Trophoblast cell (in vitro differentiated cells and primary cell): ENCODE data around the gene MKX.

ENCODE experiments used
- DNase-seq, 2 donors: peaks; one replicate each; pipeline ENCODE4 v3.0.0-alpha.2; 2016
- H2AFZ ChIP-seq: 2 replicates; pipeline ENCODE4 v1.6.1; 2013; ENCODE audit warnings: low read length, moderate library complexity, mild to moderate bottlenecking; ENCODE audit not compliant: insufficient read depth, poor library complexity
- H2AK5ac ChIP-seq: 2 replicates; pipeline ENCODE4 v1.6.1; 2013; ENCODE audit warnings: mild to moderate bottlenecking, low read length
- H2BK120ac ChIP-seq: 2 replicates; pipeline ENCODE4 v1.6.1; 2013; ENCODE audit warnings: low read length, mild to moderate bottlenecking, moderate library complexity; ENCODE audit not compliant: insufficient read depth, poor library complexity
- H2BK12ac ChIP-seq: 2 replicates; pipeline ENCODE4 v1.6.1; 2013; ENCODE audit warnings: mild to moderate bottlenecking, low read length, moderate library complexity
- H2BK5ac ChIP-seq: 2 replicates; pipeline ENCODE4 v1.6.1; 2013; ENCODE audit warnings: low read length, low read depth, moderate library complexity, mild to moderate bottlenecking; ENCODE audit not compliant: poor library complexity
- H3K14ac ChIP-seq: 2 replicates; pipeline ENCODE4 v1.6.1; 2013; ENCODE audit warnings: mild to moderate bottlenecking, low read length
- H3K18ac ChIP-seq: 2 replicates; pipeline ENCODE4 v1.6.1; 2013; ENCODE audit warnings: mild to moderate bottlenecking, low read length
- H3K23ac ChIP-seq: 2 replicates; pipeline ENCODE4 v1.6.1; 2013; ENCODE audit warnings: low read length
- H3K27ac ChIP-seq: 2 replicates; pipeline ENCODE4 v1.5.1; 2013; ENCODE audit warnings: low read depth, mild to moderate bottlenecking, inconsistent platforms, low read length, moderate library complexity
- H3K27me3 ChIP-seq: 2 replicates; pipeline ENCODE4 v1.6.1; 2013; ENCODE audit warnings: inconsistent platforms, mild to moderate bottlenecking, low read length, moderate library complexity; ENCODE audit not compliant: insufficient read depth
- H3K36me3 ChIP-seq, 2 experiments: 1 replicate in 1 of 2; 2 replicates in 1 of 2; pipeline ENCODE4 v1.6.1; 2013; ENCODE audit warnings: low read length in 2 of 2, mild to moderate bottlenecking in 2 of 2, moderate library complexity in 1 of 2; ENCODE audit not compliant: insufficient read depth in 2 of 2, control insufficient read depth in 1 of 2
- H3K4ac ChIP-seq: 2 replicates; pipeline ENCODE4 v1.6.1; 2013; ENCODE audit warnings: low read depth, mild to moderate bottlenecking, low read length, moderate library complexity
- H3K4me1 ChIP-seq, 2 experiments: 1 replicate in 1 of 2; 2 replicates in 1 of 2; pipeline ENCODE4 v1.6.1; 2013; ENCODE audit warnings: low read length in 2 of 2, mild to moderate bottlenecking in 2 of 2, moderate library complexity in 1 of 2; ENCODE audit not compliant: insufficient read depth in 2 of 2, control insufficient read depth in 1 of 2
- H3K4me2 ChIP-seq: 2 replicates; pipeline ENCODE4 v1.6.1; 2013; ENCODE audit warnings: inconsistent platforms, mild to moderate bottlenecking, low read length, moderate library complexity
- H3K4me3 ChIP-seq: 2 replicates; pipeline ENCODE4 v1.5.1; 2013; ENCODE audit warnings: mild to moderate bottlenecking, low read depth, low read length, inconsistent platforms
- H3K79me1 ChIP-seq: one replicate; pipeline ENCODE4 v1.6.1; 2013; ENCODE audit warnings: low read length
- H3K79me2 ChIP-seq: 2 replicates; pipeline ENCODE4 v1.6.1; 2013; ENCODE audit warnings: low read length, mild to moderate bottlenecking; ENCODE audit not compliant: control insufficient read depth, insufficient read depth, poor library complexity
- H3K9ac ChIP-seq: 2 replicates; pipeline ENCODE4 v1.6.1; 2013; ENCODE audit warnings: mild to moderate bottlenecking, low read length
- H3K9me3 ChIP-seq: 2 replicates; pipeline ENCODE4 v1.6.1; 2013; ENCODE audit warnings: low read depth, mild to moderate bottlenecking, control low read depth, inconsistent platforms, low read length; ENCODE audit not compliant: insufficient read depth
- H4K12ac ChIP-seq: 2 replicates; pipeline ENCODE4 v1.6.1; 2013; ENCODE audit warnings: low read depth, mild to moderate bottlenecking, low read length, moderate library complexity
- H4K8ac ChIP-seq: 2 replicates; pipeline ENCODE4 v1.6.1; 2013; ENCODE audit warnings: low read depth, mild to moderate bottlenecking, low read length, moderate library complexity
- H4K91ac ChIP-seq: one replicate; pipeline ENCODE4 v1.6.1; 2013; ENCODE audit warnings: low read depth, mild to moderate bottlenecking, low read length, moderate library complexity
- WGBS: extraction: QIAGEN DNeasy Blood & Tissue Kit; methylation state at CpG from one replicate; pipeline ENCODE4 v1.1.7; 2013; ENCODE audit warnings: missing lambda C conversion rate; ENCODE audit not compliant: insufficient read length, insufficient coverage; ENCODE audit errors: extremely low coverage; 5-methylcytosine and 5-hydroxymethylcytosine counted together

MKX gene

DNA sequence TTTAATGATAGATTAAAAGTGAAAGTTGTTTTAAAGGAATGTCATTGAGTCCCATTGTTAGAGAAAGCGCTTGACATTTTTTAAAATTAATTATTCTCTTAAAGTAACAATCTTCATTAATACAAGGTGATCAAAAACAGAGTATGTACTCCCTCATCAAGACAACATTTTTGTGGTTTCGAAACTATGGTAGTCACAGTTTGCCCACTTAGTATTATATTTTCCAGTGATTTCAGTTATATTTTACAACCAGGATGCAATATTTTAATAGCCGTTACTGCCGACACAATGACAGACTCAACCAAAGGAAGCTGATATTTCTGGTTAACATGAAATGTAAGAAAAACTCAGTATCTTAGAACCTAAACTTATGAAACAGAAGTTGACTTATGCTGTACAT, 31.3 kb downstream of the MKX start:
- Histone ChIP-seq H4K12ac (no peak overlapping the region), H3K4me3 (no peak overlapping the region)
- WGBS, result no CpG with 5 or more reads among the region's 4 CpGs

DNA sequence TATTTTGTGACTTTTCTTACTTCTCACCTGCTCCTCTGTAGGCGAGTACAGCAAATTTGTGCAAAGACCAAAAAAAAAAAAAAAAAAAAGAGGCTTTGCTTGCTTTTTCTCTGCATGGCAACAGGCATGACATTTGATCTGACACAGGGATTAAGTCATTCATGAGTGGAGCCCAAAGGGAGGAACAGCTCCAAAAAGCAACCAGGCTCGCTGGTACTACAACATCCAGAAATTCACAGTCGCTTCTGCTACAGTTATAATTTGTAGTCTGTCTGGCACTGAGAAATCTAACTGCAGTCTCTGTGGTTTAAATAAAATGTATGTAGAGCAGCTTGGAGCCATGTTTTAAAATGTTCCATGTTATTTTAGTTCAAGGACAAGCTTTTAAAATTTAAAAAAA, 31.7 kb downstream of the MKX start:
- Histone ChIP-seq H3K79me1 (no peaks in the 10 kb centered on the region), H4K12ac (no peak overlapping the region), H3K4me3 (no peak overlapping the region), H2BK12ac (no peak overlapping the region), H3K36me3 (no peaks in the 10 kb centered on the region), H3K27me3 (no peaks in the 10 kb centered on the region), H2BK5ac (no peak overlapping the region), H4K91ac (no peak overlapping the region), H3K14ac (no peak overlapping the region), H3K27ac (no peak overlapping the region), H3K4me2 (no peak overlapping the region), H3K4ac (no peak overlapping the region), H3K79me2 (no peaks in the 10 kb centered on the region), H3K4me1 (no peaks in the 10 kb centered on the region), H2AK5ac (no peak overlapping the region), H3K9ac (no peak overlapping the region), H2AFZ (no peak overlapping the region), H3K23ac (no peak overlapping the region), H4K8ac (no peak overlapping the region), H3K9me3 (peaks cover 1% of the 10 kb centered on the region), H3K18ac (no peak overlapping the region), H2BK120ac (no peak overlapping the region)
- no peak for DNase-seq
- no CpG with 5 or more reads among the region's 3 CpGs for WGBS

More for the DNA sequence above, 31.3 kb downstream of the MKX start:
- no peak overlapping the region for H3K27ac ChIP-seq
- no peak overlapping the region for H2AFZ ChIP-seq
- DNase-seq, result no peak
- H3K4me2 ChIP-seq, result no peak overlapping the region
- no peak overlapping the region for H3K4ac ChIP-seq
- no peak overlapping the region for H3K18ac ChIP-seq
- H3K9ac ChIP-seq, result no peak overlapping the region
- no peak overlapping the region for H3K23ac ChIP-seq
- no peaks in the 10 kb centered on the region for H3K79me2 ChIP-seq
- H2BK12ac ChIP-seq, result no peak overlapping the region
- no peak overlapping the region for H2BK120ac ChIP-seq
- no peak overlapping the region for H4K8ac ChIP-seq
- H3K9me3 ChIP-seq, result peaks cover 1% of the 10 kb centered on the region
- H2AK5ac ChIP-seq, result no peak overlapping the region
- no peaks in the 10 kb centered on the region for H3K4me1 ChIP-seq
- H3K79me1 ChIP-seq, result no peaks in the 10 kb centered on the region
- no peak overlapping the region for H4K91ac ChIP-seq
- no peaks in the 10 kb centered on the region for H3K36me3 ChIP-seq
- no peak overlapping the region for H2BK5ac ChIP-seq
- no peak overlapping the region for H3K14ac ChIP-seq
- H3K27me3 ChIP-seq, result no peaks in the 10 kb centered on the region

DNA sequence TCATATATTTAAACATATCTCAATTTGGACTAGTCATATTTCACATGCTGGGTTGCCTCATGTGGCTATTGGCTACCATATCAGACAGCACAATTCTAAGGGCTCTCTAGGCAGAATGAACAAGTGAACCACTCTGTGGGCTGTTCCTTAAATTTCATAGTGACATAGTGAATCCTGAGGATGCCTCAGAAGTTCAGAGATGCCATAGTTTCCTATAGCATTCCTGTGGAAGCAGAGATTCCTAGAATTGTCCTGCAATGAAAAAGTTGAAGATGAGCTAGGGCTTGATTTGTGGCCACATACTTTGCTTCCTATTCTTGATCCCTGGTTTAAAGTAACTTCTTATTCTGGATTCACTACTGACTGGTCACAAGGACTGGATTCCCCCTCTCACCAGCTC, 35.6 kb downstream of the MKX start:
- Histone ChIP-seq H3K4ac (no peak overlapping the region), H2BK5ac (no peak overlapping the region), H4K8ac (no peak overlapping the region), H2AK5ac (no peak overlapping the region), H3K14ac (no peak overlapping the region), H3K4me1 (no peaks in the 10 kb centered on the region), H3K79me1 (no peaks in the 10 kb centered on the region), H4K91ac (no peak overlapping the region), H3K79me2 (no peaks in the 10 kb centered on the region), H3K36me3 (no peaks in the 10 kb centered on the region), H2BK12ac (no peak overlapping the region), H2BK120ac (no peak overlapping the region), H3K27ac (no peak overlapping the region), H2AFZ (no peak overlapping the region), H3K4me2 (no peak overlapping the region), H3K9ac (no peak overlapping the region), H3K18ac (no peak overlapping the region), H3K9me3 (peaks cover 1% of the 10 kb centered on the region), H3K23ac (no peak overlapping the region), H3K4me3 (no peak overlapping the region), H3K27me3 (no peaks in the 10 kb centered on the region), H4K12ac (no peak overlapping the region)
- peak in 1 of 2 donors; percentile 52 for DNase-seq

DNA sequence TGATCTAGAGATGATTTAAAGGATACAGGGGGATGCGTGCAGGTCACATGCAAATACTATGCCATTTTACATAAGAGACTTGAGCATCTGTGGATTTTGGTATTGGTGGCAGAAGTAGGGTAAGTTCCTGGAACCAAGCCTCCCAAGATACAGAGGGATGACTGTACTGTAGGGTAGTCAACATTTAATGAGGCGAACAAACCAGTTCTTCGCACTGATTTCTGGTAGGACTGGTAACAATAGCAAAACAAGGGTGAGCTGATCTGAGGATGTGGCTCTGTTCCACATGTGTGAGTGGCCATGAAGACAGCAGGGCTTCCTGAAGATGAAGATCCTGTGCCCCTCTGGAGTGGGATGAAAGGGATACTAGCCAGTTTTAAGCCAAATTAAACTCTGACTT, 36.3 kb downstream of the MKX start:
- Histone ChIP-seq H2AFZ (no peak overlapping the region), H3K79me1 (no peaks in the 10 kb centered on the region), H2BK12ac (no peak overlapping the region), H3K14ac (no peak overlapping the region), H3K4me1 (no peaks in the 10 kb centered on the region), H4K91ac (no peak overlapping the region), H3K79me2 (no peaks in the 10 kb centered on the region), H2AK5ac (no peak overlapping the region), H4K8ac (no peak overlapping the region), H4K12ac (no peak overlapping the region), H3K9me3 (peaks cover 1% of the 10 kb centered on the region), H3K18ac (no peak overlapping the region), H3K23ac (no peak overlapping the region), H2BK5ac (no peak overlapping the region), H3K4ac (no peak overlapping the region), H2BK120ac (no peak overlapping the region), H3K9ac (no peak overlapping the region), H3K27me3 (no peaks in the 10 kb centered on the region), H3K27ac (no peak overlapping the region), H3K4me3 (no peak overlapping the region), H3K36me3 (no peaks in the 10 kb centered on the region), H3K4me2 (no peak overlapping the region)
- DNase-seq, result peak in 1 of 2 donors; percentile 15
- whole genome bisulfite sequencing, result no CpG with 5 or more reads among the region's 3 CpGs
